Thyroid gland (tissue), 4 donors: Measurements from ENCODE around the gene OR2G3. TPM values are rescaled to one million over a fixed set of nuclear protein-coding genes. Genes with fewer than 3 reads are reported as not detected.

Source experiments
- DNase-seq, 2 donors: peaks; one replicate each; pipeline ENCODE4 v3.0.0-alpha.2; 2019
- H3K27ac ChIP-seq, 3 donors: fragments of 200-600 bp; sonication (generic); 1 replicate in 2 of 3; 2 replicates in 1 of 3; pipeline ENCODE4 v1.5.1; 2016 to 2019; ENCODE audit warnings: mild to moderate bottlenecking in 1 of 3, moderate library complexity in 1 of 3
- H3K27me3 ChIP-seq: fragments of 200-600 bp; sonication (generic); one replicate; pipeline ENCODE4 v1.5.1; 2019
- H3K36me3 ChIP-seq, 2 donors: fragments of 200-600 bp; sonication (generic); one replicate each; pipeline ENCODE4 v1.5.1; 2016 to 2019
- H3K4me1 ChIP-seq, 2 donors: fragments of 200-600 bp; sonication (generic); one replicate each; pipeline ENCODE4 v1.5.1; 2017 to 2019
- H3K4me3 ChIP-seq, 3 donors: fragments of 200-600 bp; sonication (generic); replicated peaks in 1 of 3; 1 replicate in 2 of 3; 2 replicates in 1 of 3; pipeline ENCODE4 v1.5.1; 2016; ENCODE audit warnings: mild to moderate bottlenecking in 1 of 3
- H3K9me3 ChIP-seq: fragments of 200-600 bp; sonication (generic); one replicate; pipeline ENCODE4 v1.5.1; 2017
- CTCF ChIP-seq, 6 experiments: fragments of 200-600 bp in 3 of 6; fragments of 450-650 bp in 3 of 6; sonication (generic) in 3 of 6; IDR thresholded peaks; one replicate each; pipeline ENCODE4 v1.5.1; 2016 to 2019; ENCODE audit warnings: antibody characterized with exemption in 6 of 6, mild to moderate bottlenecking in 2 of 6, inconsistent platforms in 1 of 6, moderate library complexity in 1 of 6
- POLR2A ChIP-seq, 2 donors: fragments of 450-650 bp; IDR thresholded peaks; one replicate each; pipeline ENCODE4 v1.6.1; 2017; ENCODE audit warnings: antibody characterized with exemption in 2 of 2, mild to moderate bottlenecking in 2 of 2, moderate library complexity in 1 of 2
- WGBS, 2 donors: methylation state at CpG; one replicate each; pipeline ENCODE4 v1.1.5; 2017; 5-methylcytosine and 5-hydroxymethylcytosine counted together
- intact Hi-C: fragments of 100-400 bp; cut with DNase I; formaldehyde crosslinking; loops from one replicate; pipeline ENCODE4 v1.15.1; 2023
- total RNA-seq, 4 donors: library from RNA; depleted of rRNA; stranded (reverse); fragments of >200 nt; gene quantifications; one replicate each; pipeline ENCODE4 v1.2.3, GENCODE V29; 2016

OR2G3 gene
- total RNA-seq, 4 donors from 2014 or later, result not detected

GRCh38 chr1:247574664-247575063 lies 30.7 kb upstream of the OR2G3 start:
- H3K9me3 ChIP-seq, result no peaks in the 10 kb centered on the region
- H3K4me1 ChIP-seq, result no peaks in the 10 kb centered on the region
- no peaks in the 10 kb centered on the region for H3K27me3 ChIP-seq
- DNase-seq, result no peak
- no peak overlapping the region for H3K27ac ChIP-seq
- TF ChIP-seq POLR2A (IDR thresholded peaks at IDR 0.05) (no peak), CTCF (IDR thresholded peaks at IDR 0.05) (no peak)
- intact Hi-C loops, result no loop called here
- no peak overlapping the region for H3K4me3 ChIP-seq
- H3K36me3 ChIP-seq, result no peaks in the 10 kb centered on the region

GRCh38 chr1:247576514-247576913 lies 28.9 kb upstream of the OR2G3 start:
- Histone ChIP-seq H3K4me1 (no peaks in the 10 kb centered on the region), H3K27me3 (no peaks in the 10 kb centered on the region), H3K9me3 (no peaks in the 10 kb centered on the region), H3K4me3 (no peak overlapping the region), H3K27ac (no peak overlapping the region), H3K36me3 (no peaks in the 10 kb centered on the region)
- DNase-seq, result no peak
- intact Hi-C loops, result no loop called here
- TF ChIP-seq CTCF (IDR thresholded peaks at IDR 0.05) (peak in 1 of 6 experiments; percentile 30), POLR2A (IDR thresholded peaks at IDR 0.05) (no peak)
- 54 to 59% methylated on average over 3 of the region's 3 CpGs for WGBS, 2 donors

GRCh38 chr1:247578946-247579460 lies 26.4 kb upstream of the OR2G3 start:
- Histone ChIP-seq H3K9me3 (no peaks in the 10 kb centered on the region), H3K4me1 (no peaks in the 10 kb centered on the region), H3K27ac (no peak overlapping the region), H3K4me3 (no peak overlapping the region), H3K27me3 (no peaks in the 10 kb centered on the region), H3K36me3 (no peaks in the 10 kb centered on the region)
- WGBS, 2 donors, result 89 to 94% methylated on average over 4 to 5 of the region's 5 CpGs
- intact Hi-C loops, result no loop called here
- no peak for DNase-seq
- TF ChIP-seq CTCF (IDR thresholded peaks at IDR 0.05), result no peak
- no peak for TF ChIP-seq POLR2A (IDR thresholded peaks at IDR 0.05)

- H3K4me1 ChIP-seq, result no peaks in the 10 kb centered on the region
- H3K27ac ChIP-seq, result no peak within 1 kb of the TSS
- no peaks in the 10 kb centered on the region for H3K9me3 ChIP-seq
- H3K27me3 ChIP-seq, result no peaks in the 10 kb centered on the region
- intact Hi-C loops, result no loop called here
- no peak for DNase-seq
- no peaks in the 10 kb centered on the region for H3K36me3 ChIP-seq
- no peak for TF ChIP-seq POLR2A (IDR thresholded peaks at IDR 0.05)
- no peak for TF ChIP-seq CTCF (IDR thresholded peaks at IDR 0.05)
- no peak within 1 kb of the TSS for H3K4me3 ChIP-seq
- 84 to 86% methylated on average over 2 of the region's 2 CpGs for WGBS, 2 donors
Measured at GRCh38 chr1:247588060-247588459, 17.3 kb upstream of the OR2G3 start, which contains the start of gene OR2G2. Gene OR2G2, plus strand, starts transcription at chr1:247588360. Its CDS starts 0 bp downstream, at chr1:247588360.

- intact Hi-C loops, result no loop called here
- WGBS, 2 donors, result 72 to 74% methylated on average over 1 of the region's 1 CpG
- DNase-seq, result no peak
- no peaks in the 10 kb centered on the region for H3K36me3 ChIP-seq
- H3K9me3 ChIP-seq, result no peaks in the 10 kb centered on the region
- no peaks in the 10 kb centered on the region for H3K4me1 ChIP-seq
- TF ChIP-seq POLR2A (IDR thresholded peaks at IDR 0.05) (no peak), CTCF (IDR thresholded peaks at IDR 0.05) (no peak)
- H3K27me3 ChIP-seq, result no peaks in the 10 kb centered on the region
- H3K27ac ChIP-seq, result no peak overlapping the region
- H3K4me3 ChIP-seq, result no peak overlapping the region
Measured at GRCh38 chr1:247613405-247613804, 8.0 kb downstream of the OR2G3 start.
